22Rv1 (cell line): ENCODE measurements around the gene SFI1.

ENCODE experiments used
- ZFX ChIP-seq: fragments of 450-650 bp; IDR thresholded peaks from 2 replicates; pipeline ENCODE4 v1.6.1; 2017; ENCODE audit warnings: antibody characterized with exemption, borderline replicate concordance
- TF ChIP-seq, protein P1 (sequence below): fragments of 450-650 bp; IDR thresholded peaks from 2 replicates; pipeline ENCODE4 v1.5.1; 2017; ENCODE audit warnings: mild to moderate bottlenecking

DNA sequence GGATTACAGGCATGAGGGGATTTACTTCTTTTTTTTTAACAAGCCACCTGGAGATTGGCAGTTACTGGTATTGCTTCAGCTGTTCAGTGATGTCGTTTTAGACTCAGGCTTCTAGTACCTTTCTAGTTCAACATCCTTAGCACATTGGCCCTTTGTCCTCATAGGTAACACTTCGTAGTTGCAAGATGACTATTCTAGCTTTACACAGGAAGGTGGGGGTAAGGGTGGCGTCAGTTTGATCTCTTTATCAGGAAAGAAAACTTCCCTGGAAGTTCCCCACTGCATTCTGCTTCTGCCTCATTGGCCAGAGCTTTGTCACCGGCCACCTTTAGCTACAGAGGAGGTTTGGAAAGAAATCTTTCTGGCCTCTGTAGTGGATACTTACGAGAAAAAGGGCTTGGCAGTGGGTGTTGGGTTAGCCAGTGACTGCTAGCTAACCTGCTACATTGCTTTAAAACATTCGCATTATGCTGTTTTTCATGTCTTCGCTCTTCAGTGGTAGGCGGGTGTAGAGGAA is 40.7 kb downstream of the SFI1 start:
- TF ChIP-seq, protein P1, sequence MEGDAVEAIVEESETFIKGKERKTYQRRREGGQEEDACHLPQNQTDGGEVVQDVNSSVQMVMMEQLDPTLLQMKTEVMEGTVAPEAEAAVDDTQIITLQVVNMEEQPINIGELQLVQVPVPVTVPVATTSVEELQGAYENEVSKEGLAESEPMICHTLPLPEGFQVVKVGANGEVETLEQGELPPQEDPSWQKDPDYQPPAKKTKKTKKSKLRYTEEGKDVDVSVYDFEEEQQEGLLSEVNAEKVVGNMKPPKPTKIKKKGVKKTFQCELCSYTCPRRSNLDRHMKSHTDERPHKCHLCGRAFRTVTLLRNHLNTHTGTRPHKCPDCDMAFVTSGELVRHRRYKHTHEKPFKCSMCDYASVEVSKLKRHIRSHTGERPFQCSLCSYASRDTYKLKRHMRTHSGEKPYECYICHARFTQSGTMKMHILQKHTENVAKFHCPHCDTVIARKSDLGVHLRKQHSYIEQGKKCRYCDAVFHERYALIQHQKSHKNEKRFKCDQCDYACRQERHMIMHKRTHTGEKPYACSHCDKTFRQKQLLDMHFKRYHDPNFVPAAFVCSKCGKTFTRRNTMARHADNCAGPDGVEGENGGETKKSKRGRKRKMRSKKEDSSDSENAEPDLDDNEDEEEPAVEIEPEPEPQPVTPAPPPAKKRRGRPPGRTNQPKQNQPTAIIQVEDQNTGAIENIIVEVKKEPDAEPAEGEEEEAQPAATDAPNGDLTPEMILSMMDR = no peak
- no peak for TF ChIP-seq ZFX
